Hematopoietic multipotent progenitor cell treated with erythropoietin and hydrocortisone succinate and interleukin-3 and kit ligand, for 6 days (in vitro differentiated cells): Measurements from ENCODE around the gene EYA4.
"Not testable (repeated sequence)": the region's sequence is repeated elsewhere in the genome, so short reads cannot be mapped to it uniquely, and the experiment has no call there.

Experiments used
- DNase-seq: peaks from one replicate; pipeline ENCODE4 v3.0.0-alpha.2; 2015

EYA4 gene

GRCh38 chr6:133542056-133542821 lies 301.1 kb downstream of the EYA4 start:
- DNase-seq: no peak

- DNase-seq: no peak
Measured at GRCh38 chr6:133544419-133544818, 303.3 kb downstream of the EYA4 start.

- DNase-seq: no peak
Measured at GRCh38 chr6:133546098-133546497, 304.9 kb downstream of the EYA4 start.

- DNase-seq: no peak
Measured at GRCh38 chr6:133547136-133547535, 306.0 kb downstream of the EYA4 start.

GRCh38 chr6:133548423-133549159 lies 307.4 kb downstream of the EYA4 start:
- DNase-seq: no peak

- no peak for DNase-seq
Measured at GRCh38 chr6:133549371-133549801, 308.2 kb downstream of the EYA4 start.

GRCh38 chr6:133550026-133550425 lies 308.9 kb downstream of the EYA4 start:
- DNase-seq: no peak

- no peak for DNase-seq
Measured at GRCh38 chr6:133551436-133551835, 310.3 kb downstream of the EYA4 start.

- DNase-seq: no peak
Measured at GRCh38 chr6:133551847-133552341, 310.7 kb downstream of the EYA4 start.

- DNase-seq: peak; percentile 72
Measured at GRCh38 chr6:133553652-133554051, 312.5 kb downstream of the EYA4 start.

GRCh38 chr6:133554121-133554520 lies 313.0 kb downstream of the EYA4 start:
- DNase-seq: not testable (repeated sequence)

- no peak for DNase-seq
Measured at GRCh38 chr6:133555685-133556084, 314.5 kb downstream of the EYA4 start.

- DNase-seq: no peak
Measured at GRCh38 chr6:133559926-133560325, 318.8 kb downstream of the EYA4 start.

GRCh38 chr6:133567636-133568035 lies 326.5 kb downstream of the EYA4 start:
- no peak for DNase-seq

- DNase-seq: peak; percentile 40
Measured at GRCh38 chr6:133568970-133569889, 328.1 kb downstream of the EYA4 start.

- DNase-seq: no peak
Measured at GRCh38 chr6:133571681-133572080, 330.5 kb downstream of the EYA4 start.

- DNase-seq: no peak
Measured at GRCh38 chr6:133577851-133578250, 336.7 kb downstream of the EYA4 start.
